SHP77 (cell line): ENCODE data around the gene IFITM5.
"Not testable (repeated sequence)": the region's sequence is repeated elsewhere in the genome, so short reads cannot be mapped to it uniquely, and the experiment has no call there.

Source experiments
- DNase-seq, 2 experiments: peaks; one replicate each; lab custom pipeline; 2025; lab: John Stamatoyannopoulos, UW

IFITM5 gene

DNA sequence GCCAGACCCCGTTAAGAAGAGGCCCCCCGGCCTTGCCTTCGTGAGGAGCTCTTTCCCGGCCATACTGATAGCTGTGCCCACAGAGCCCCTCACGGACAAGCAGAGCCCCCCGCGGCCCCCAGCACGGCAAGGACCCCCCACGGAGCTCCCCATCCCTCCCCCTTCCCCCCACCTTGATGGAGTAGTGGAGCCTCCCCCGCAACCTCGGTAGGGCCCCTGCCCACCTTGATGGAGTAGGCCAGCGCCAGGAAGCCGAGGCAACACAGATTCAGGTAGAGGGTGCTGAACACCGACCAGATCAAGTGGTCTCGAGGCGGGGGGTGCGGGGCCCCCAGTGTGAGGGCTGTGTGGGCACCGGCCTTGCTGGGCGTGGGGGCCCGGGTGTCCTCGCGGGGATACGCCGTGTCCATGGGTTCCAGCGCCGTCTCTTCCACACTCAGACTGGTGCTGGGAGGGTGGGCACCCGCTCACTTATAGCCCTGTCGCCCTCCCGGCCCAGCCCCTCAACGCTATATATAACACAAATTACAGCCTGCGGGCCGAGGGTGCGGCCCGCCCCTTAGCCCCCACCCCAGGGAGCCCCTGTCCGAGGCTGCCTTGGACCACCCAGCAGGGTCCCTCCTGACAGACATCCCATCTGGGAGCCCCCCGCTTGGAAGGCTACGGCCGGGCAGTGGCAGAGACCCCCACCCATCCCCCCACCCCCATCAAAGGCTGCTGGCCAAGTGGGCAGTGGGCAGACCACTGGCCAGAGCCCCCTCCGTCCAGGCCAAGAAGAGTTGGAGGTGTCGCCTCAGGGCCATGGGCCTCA is at the start of gene IFITM5:
TSS of gene IFITM5 (minus strand) at position 446 of the 811 bp plus-strand sequence. CDS start at position 410, 36 bp downstream.
- no peak for DNase-seq

DNA sequence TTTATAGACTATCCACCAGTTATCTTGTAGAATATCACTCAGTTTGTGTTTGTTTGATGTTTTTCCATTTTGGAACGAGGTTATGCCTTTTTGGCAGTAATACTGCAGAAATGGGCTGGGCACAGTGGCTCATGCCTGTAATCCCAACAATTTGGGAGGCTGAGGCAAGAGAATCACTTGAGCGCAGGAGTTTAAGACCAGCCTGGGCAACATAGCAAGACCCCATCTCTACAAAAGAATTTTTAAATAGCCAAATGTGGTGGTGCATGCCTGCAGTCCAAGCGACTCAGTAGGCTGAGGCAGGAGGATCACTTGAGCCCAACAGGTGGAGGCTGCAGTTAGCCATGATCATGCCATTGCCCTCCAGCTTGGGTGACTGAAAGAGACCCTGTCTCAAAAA is 47.2 kb upstream of the IFITM5 start:
- DNase-seq = no peak

DNA sequence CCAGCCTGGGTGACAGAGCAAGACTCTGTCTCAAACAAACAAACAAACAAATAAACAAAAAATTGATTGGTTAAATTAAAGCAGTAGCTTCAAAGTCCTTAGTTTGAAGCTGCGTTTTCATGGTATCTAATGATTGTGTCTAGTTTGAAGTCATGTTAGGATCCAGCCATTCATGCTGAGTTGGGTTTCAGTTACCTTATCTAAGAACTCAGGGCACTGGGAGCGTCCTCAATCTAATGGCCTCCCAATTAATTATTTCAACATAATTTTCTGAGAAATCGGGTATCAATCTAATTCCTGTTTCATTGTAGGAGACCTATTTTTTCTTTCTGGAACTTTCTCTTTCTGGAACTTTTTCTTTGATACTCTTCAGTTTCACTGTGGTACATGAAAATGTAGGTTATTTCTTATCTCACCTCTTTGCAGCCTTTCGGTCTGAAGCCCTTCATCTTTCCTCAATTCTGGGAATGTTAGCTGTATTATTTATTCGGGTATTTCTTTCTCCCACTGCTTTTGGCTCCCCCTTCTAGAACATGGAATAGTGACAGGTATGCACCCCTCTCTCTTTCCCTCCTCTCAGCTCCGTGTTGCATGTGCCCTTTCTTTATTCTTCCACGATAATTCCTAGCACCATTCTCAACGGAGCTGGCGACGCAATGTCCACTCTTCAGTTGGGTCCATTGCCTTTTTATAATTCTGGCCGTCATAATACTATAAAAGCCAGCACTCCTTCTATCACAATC is 45.7 kb upstream of the IFITM5 start:
- DNase-seq = no peak

DNA sequence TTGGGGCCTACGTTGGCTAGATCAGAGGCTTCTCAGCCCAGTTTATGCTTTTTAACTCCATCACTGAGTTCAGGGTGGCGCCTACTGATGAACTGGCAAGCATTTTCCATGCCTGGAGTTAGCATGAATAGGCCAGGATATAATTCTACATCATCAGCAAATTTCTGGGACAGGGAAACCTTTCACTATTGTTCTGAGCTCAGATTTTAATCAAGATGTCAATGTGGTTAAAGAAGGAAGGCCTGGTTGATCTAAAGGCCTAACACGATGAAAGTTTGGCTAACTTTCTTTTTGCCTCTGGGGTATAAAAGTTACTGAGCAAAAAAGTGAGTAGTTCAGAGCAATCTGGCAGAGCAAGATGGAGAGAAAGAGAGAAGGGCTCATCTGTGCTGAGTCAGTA is 43.0 kb upstream of the IFITM5 start:
- no peak for DNase-seq

DNA sequence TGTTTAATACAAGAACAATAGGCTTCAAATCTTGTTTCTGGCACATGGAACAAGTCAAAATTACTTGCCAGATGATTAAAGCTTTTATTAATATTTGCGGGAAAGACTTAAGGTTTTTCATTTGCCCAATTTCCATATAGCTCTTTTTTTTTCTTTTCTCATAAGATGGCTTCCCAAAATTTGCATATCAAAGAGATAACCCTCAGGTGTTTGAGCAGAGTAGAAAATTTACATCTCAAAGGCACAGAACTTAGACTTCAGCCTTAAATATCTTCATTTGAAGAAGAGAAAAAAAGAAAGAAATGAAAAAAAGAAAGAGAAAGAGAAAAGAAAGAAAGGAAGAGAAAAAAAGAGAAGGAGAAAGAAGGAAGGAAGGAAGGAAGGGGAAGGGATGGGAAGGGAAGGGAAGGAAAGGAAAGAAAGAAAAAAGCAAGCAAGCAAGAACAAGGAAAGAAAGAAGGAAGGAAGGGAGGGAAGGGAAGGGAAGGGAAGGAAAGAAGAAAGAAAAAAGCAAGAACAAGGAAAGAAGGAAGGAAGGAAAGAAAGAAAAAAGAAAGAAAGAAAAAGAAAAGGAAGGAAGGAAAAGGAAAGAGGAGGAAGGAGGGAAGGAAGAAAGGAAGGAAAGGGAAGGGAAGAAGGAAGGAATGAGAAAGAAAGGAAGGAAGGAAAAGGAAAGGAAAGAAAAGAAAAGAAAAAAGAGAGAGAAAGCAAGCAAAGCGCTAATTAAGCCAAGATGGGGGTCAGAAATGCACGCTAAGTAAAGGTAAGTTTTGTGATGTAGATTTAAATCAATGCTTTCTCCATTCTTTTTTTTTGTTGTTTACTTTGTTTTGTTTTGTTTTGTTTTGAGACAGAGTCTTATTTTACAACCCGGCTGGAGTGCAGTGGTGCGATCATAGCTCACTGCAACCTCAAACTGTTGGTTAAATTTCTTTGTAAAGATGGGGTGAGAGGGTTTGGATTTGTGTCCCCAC is 41.5 kb upstream of the IFITM5 start:
- no peak for DNase-seq

DNA sequence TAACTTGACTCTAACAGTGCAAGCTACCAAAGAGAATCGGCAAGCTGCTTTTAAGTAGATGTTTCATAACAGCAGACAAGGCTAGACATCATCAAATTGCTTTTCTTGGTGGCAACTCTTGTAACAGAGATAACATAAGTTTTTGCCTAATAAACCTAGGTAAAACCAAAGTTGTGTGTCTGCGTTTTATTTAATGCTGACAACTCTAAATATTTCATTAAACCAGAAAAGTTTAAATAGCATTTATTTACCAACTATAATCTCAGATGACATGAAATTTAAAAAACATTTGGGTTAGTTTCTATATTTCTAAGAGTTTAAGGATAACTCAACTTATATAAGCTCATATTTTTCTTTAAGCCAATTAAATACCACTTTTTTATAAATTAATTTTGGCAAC is 40.6 kb upstream of the IFITM5 start:
- no peak for DNase-seq

DNA sequence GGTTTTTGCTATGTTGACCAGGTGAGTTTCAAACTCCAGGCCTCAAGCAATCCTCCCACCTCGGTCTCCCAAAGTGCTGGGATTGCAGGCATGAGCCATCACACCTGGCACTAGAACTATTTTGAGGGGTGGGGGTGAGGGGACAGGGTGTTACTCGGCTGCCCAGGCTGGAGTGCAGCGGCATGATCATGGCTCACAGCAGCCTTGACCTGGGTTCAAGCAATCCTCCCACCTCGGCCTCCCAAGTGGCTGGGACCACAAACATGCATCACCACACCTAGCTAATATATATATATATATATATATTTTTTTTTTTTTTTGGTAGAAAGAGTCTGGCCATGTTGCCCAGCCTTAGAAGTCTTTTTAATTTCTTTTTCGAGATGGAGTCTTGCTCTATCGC is 38.4 kb upstream of the IFITM5 start:
- DNase-seq = no peak

DNA sequence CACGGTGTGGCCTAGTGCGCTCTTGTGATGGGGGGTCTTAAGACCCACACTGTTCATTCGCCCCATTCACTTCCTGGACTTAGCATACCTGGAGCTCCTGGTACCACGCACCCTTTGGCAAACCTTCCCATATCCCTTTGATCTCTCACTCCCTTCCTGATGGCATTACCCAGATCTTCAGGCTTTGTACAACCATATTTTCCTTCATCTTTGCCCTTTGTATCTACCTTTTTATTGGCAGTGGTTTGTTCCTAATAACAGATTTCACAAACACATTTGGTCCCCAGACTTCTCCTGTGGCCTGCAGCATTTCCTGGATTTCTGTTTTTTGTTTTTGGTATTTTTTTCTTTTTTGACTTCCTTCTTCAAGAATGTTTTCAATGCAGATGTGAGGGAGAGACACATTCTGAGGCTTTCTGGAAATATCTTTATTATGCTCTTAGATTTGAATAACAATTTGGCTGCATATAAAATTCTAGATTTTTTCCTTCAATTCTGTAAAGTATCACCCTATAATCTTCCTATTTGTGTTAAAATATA is 37.4 kb upstream of the IFITM5 start:
- DNase-seq = no peak

DNA sequence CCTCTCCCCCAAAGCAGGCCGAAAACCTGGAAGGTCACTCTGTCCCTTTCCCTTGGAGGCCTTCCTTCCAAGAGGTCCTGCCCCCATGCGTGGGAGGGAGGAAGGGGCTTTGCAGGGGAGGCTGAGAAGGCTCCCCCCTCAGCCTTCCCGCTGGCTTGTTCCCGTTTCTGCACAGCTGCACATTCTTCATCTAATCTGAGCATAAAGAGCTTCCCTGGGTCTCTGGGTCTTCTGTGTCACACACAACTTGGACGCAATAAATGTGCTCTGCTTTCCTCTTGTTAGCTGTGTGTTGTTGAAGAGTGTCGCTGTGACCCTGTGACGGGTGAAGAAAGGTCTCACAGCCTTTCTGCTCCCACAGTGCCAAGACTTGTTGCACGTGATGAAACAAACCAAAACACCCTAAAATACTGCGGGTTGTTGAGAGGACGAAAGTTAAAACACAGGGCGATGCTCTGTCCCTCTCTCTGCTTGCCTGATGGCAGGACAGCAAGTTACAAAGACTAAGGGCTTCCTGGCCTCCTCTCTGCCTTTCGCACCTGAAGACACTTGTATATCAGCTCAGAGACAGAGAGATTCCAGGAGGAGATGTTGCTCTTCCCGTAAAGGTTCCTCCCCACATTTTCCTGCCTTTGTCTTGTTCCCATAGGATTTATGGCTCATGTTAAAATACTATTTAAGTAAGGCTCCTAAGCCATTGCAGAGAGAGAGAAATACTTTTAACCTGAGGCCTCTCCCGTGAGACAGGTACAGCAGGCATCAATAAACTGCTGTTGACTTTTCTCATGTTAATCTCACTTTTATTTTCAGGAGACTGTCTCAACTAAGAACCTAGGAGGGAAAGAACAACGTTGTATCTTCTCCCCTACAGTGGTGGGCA is 36.7 kb upstream of the IFITM5 start:
- no peak for DNase-seq

DNA sequence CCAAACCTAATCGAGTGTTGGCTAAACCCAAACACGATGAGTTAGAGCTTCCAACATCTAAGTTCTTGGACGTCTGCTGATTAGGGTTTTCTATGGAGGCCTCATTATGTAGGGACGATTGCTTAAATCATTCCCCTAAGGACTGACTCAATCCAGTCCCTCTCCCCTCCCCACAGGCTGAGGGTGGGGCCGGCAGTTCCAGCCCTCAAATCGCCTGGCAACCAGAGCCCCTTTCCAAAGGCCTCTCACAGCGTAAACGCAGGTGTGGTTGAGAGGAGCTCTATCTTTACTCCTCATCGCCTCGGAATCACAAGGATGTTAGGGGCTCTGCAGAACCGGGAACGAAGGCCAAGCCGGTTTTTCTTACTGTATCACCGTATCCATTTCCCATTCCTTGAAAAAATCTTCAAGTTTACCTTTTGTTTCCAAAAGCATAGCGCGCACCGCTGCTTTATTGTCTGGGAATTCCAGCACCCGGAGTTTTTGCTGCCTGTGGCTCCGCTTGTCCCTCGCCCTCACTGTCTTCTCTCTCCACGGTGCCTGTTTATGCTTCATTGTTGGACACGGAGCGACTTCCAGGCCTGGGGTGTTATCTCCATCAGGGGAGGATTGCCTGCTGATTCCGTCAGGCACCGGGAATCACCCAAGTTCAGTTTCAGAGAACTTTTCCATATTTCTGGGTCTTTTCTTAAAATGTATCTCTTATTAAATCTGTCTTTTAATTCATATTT is 35.1 kb upstream of the IFITM5 start:
- DNase-seq = no peak

DNA sequence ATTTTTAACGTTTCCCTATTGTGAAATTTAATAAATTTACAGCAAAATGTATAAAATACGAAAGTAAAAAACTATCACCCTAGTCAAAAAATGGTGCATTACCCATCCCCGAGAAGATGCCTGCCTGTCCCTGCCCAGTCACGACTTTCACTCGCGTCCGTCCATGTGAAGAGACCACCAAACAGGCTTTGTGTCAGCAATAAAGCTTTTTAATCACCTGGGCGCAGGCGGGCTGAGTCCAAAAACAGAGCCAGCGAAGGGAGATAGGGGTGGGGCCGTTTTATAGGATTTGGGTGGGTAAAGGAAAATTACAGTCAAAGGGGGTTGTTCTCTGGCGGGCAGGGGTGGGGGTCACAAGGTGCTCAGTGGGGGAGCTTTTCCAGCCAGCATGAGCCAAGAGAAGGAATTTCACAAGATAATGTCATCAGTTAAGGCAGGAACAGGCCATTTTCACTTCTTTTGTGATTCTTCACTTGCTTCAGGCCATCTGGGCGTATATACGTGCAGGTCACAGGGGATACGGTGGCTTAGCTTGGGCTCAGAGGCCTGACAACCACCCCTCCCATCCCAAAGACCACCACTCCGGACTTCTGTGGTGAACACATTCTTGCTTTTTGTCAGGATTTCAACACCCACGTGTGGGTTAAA is 34.4 kb upstream of the IFITM5 start:
- not testable (repeated sequence) for DNase-seq

DNA sequence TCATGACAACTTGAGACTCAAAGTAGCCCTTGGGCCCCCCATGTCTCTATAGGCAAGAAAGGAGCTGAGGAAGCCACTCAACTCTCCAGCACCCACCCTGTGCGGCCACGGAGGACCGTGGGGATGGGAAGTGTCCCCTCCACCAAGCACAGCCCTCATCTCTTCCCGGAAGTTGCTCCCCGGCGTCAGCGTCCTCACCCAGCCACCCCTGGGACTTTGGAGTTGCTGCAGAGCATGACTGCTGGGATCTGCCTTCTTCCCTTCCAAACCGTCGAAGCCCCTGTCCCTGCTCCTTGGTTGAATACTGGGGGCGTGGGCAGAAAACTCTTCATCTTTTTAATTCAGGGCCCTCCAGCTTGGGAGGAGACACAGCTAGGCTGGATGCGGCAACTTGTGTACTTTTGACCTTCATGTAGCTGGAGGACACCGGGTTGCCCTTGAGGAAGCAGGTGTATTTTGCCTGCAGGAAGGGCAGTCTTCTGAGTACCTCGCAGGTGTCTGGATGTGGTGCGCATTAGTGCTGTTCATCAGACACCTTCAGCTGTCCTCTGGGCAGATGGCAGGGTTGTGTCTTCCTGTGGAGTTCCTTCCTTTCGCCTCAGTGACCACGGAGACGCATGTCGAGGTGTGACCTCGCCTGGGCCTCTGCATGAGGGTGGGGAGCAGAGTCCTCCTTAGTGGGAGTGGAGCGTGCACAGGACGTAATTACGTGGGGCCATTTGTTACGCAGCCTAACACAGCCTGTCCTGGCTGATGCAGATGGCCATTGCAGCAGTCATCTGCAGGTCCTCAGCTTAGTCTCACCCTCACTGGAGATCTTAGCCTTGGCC is 33.5 kb upstream of the IFITM5 start:
- no peak for DNase-seq

DNA sequence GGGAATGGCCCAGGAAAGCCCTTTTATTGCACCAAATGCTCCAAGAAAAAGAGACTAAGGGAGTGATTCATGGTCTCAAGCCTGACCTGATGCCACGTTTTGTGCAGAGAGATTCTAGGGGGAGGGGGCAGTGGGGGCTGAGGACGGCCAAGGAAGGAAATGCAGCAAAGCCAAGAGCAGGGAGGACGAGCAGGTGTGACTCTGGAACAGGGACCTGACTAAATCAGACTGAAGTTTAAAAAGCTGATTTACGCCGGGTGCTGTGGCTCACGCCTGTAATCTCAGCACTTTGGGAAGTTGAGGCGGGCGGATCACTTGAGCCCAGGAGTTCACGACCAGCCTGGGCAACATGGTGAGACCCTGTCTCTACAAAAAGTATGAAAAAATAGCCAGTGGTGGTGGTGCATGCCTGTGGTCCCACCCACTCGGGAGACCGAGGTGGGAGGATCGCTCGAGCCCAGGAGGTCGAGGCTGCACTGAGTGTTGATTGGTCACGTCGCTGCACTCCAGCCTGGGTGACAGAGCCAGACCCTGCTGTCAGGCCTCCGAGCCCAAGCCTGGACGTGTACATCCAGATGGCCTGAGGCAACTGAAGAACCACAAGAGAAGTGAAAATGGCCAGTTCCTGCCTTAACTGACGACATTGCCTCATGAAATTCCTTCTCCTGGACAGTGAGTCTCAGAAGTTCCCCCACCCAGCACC is 32.2 kb upstream of the IFITM5 start:
- DNase-seq = no peak

DNA sequence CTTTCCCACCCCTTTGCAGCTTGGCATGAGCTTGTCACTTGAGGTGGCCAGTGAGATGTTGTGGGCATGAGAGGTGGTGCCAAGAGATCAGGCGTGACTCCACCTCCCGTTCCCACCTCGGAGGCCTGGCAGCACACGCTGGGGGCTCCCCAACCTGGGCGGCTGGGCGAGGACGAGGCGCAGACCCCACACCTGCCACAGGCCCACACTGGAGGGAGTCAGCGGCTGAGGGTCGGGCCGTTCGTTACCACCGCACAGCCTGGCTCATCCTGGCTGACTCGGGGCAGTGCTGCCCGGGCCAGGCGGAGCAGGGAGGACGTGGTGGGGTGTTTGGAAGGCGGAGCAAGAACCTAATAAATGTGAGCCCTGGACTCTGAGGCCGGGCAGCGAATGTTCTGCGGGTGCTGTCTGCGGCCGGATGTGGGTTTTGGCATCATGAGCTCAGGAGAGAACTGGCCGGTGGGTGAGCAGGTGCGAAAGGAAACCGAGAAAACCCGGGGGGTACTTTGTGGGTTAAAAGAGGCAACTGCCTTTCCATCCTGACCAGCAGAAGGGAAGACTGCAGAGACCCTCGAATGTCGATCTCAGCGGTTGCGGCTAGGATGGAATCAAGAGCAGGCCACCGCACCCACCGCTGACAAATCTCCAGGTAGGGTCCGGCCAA is 31.5 kb upstream of the IFITM5 start:
- no peak for DNase-seq

DNA sequence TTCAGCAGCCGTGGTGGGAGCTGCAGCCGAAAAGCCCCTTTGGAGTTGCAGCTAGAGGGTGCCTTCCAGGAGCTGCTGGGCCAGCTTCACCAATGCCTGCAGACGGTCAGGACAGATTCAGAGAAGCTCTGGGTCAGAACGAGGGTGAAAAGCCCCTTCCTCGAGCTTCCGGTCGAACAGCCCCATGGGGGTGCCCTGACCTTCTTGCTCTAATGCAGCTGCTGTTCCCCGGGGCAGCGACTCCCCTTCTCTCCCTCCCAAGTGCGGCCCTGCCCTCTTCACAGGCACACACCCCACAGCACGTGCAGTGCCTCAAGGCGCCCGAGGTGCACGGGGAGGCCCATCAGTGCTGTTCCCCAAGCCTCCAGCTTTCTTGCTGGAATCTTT is 31.0 kb upstream of the IFITM5 start:
- no peak for DNase-seq

DNA sequence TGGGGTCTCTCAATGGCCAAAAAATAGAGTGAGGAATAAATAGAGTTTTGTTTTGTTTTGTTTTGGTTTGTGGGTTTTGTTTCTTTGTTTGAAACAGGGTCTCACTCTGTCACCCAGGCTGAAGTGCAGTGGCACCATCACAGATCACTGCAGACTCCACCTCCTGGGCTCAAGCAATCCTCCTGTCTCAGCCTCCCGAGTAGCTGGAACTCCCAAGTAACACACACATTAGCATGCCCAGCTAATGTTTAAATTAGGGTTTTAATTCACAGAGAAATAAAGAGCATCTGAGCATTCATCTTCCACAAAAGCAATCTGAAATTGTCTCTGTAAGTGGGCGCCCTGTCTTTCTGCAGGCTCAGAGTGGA is 30.5 kb upstream of the IFITM5 start:
- no peak for DNase-seq

DNA sequence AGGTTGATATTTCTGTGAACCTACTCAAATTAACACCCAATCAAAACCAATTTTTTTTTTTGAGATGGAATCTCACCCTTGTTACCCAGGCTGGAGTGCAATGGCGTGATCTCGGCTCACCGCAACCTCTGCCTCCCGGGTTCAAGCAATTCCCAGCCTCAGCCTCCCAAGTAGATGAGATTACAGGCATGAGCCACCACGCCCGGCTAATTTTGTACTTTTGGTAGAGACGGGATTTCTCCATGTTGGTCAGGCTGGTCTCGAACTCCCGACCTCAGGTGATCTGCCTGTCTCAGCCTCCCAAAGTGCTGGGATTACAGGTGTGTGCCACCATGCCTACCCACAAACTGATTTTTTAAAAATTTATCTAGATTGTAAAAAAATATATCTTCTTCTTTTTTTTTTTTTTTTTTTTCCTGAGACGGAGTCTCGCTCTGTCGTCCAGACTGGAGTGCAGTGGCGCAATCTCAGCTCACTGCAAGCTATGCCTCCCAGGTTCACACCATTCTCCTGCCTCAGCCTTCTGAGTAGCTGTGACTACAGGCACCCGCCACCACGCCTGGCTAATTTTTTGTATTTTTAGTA is 29.3 kb upstream of the IFITM5 start:
- DNase-seq = not testable (repeated sequence)
